HG03039 (cell line): ENCODE data around the gene GSTK1.
"Not testable (repeated sequence)": the region's sequence is repeated elsewhere in the genome, so short reads cannot be mapped to it uniquely, and the experiment has no call there.

Source experiments
- ATAC-seq: cut with Tn5 transposase; IDR thresholded peaks from one replicate; pipeline ENCODE4 v1.9.1; 2021; ENCODE audit warnings: mild to moderate bottlenecking, moderate library complexity; ENCODE audit not compliant: unreplicated experiment

Gene GSTK1

GRCh38 chr7:143269251-143269650, 6.0 kb downstream of the GSTK1 start:
- no peak for ATAC-seq

GRCh38 chr7:143271240-143271639, 8.0 kb downstream of the GSTK1 start:
- no peak for ATAC-seq

DNA sequence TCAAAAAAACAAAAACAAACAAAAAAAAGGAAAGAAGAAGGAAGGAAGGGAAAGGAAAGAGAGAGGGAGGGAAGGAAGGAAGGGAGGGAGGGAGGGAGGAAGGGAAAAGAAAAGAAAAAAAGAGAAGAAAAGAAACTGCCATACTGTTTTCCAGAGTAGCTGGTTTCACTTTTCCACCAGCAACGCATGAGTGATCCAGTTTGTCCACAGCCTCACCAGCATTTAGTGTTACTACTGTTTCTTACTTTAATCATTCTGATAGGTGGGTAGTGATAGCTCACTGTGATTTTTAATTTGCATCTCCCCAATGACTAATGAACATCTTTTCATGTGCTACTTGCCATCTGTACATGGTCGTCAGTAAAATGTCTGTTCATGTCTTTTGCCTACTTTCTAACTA, 9.6 kb downstream of the GSTK1 start:
- ATAC-seq, result no peak

GRCh38 chr7:143279186-143280098, 16.2 kb downstream of the GSTK1 start:
- no peak for ATAC-seq

DNA sequence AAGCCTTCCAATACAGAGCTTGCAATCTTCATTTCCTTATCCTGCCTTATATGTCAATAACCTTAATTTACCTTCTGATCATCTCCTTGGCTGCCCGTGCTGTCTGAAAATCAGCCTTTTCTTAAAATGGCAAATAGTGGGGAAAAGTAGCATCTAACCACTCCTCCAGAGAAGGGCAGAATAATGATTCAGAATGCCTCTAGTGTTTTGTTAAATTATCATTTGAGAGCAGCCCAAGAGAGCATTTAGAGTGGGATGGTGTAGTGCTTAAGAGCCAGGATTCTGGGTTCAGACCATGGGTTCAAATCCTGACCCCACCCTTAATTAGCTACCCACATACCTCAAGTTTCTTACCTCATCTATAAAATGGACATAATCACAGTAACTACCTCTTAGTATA, 16.9 kb downstream of the GSTK1 start:
- ATAC-seq, result no peak

DNA sequence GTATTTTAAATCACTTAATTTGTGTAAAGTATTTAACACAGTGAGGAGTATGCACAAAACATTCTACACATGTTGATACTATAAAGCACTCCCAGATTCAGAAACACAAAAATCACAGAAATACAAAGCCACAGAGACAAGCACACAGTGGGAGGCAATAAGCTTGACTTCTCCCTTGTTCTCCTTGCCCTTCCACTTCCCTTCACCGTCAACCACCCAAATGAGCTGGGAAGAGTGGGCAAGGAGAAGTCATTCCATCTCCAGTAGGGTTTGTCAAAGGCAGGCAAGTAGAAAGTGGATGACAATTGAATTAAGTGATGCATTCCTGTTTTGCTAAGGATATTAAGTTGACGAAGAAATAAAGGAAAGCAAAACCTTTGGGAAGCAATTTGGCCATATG, 17.3 kb downstream of the GSTK1 start:
- ATAC-seq, result no peak

GRCh38 chr7:143281529-143281928, 18.3 kb downstream of the GSTK1 start:
- no peak for ATAC-seq

- no peak for ATAC-seq
Observed at GRCh38 chr7:143282124-143282523, 18.9 kb downstream of the GSTK1 start.

GRCh38 chr7:143283381-143283780, 20.1 kb downstream of the GSTK1 start:
- ATAC-seq, result no peak

- ATAC-seq, result no peak
Observed at GRCh38 chr7:143284591-143285469, 21.6 kb downstream of the GSTK1 start, which contains the start of gene TMEM139. Gene TMEM139 (plus strand): TSS chr7:143284958. CDS start chr7:143285958, 1,000 bp downstream.

GRCh38 chr7:143285470-143285778, 22.2 kb downstream of the GSTK1 start:
- no peak for ATAC-seq

DNA sequence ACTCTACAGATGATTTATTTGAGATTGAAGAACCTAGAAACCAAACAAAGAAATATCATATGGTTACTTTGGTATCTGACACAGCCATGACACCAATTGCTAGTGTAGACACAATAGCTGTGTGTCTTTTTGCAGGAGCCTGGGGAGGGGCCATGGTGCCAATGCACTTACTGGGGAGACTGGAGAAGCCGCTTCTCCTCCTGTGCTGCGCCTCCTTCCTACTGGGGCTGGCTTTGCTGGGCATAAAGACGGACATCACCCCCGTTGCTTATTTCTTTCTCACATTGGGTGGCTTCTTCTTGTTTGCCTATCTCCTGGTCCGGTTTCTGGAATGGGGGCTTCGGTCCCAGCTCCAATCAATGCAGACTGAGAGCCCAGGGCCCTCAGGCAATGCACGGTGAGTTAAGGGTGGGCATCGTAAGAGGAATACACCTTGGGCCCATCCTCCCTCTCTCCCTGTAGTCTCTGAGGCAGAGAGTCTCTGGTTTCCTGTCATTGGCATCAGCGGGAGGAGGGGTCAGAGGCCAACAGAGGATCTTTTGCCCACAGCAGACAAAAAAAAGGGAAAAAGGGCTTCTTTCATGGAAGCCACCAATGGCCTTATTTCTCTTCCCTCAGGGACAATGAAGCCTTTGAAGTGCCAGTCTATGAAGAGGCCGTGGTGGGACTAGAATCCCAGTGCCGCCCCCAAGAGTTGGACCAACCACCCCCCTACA, 22.7 kb downstream of the GSTK1 start:
- no peak for ATAC-seq

GRCh38 chr7:143286522-143286890, 23.3 kb downstream of the GSTK1 start:
- no peak for ATAC-seq

- ATAC-seq, result no peak
Observed at GRCh38 chr7:143287339-143287934, 24.2 kb downstream of the GSTK1 start.

DNA sequence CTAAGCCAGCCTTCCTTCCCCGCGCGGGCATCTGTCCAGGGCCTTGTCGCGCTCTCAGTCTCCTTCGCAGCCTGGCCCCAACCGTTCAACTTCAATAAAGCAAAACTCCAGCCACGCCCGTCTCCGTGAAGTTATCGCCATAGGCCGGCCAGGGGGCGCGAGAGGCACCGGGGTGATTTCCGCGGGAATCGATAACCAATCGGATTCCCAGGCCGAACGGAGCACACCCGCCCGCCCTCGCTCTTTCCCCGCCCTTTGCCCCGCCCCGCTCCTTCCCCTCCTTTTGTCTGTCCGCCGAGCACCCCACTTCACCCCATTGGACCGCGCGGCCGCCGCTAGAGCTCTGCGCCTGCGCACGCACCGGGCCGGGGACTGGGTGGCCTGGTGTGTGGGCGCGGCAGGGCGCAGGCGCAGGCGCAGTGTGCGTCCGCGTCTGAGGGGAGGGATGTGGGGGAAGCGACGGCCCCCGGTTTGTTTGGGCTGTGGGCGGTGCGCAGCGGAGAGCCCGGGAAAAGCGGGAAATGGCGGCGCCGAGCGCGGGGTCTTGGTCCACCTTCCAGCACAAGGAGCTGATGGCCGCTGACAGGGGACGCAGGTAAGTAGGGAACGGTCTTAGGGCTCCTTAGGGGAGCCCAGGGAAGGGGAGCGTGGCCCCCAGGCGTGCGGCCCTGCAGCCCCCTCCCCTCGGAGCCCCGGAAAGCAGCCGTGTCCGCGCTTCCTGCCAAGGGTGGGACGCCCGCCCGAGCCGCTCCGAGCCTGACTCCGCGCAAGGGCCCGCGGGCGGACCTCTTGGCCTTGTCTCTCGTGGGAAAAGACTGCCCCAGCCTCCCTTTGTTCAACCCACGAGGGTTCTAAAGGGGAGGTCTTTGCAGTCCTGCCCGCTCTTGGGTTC, 24.9 kb downstream of the GSTK1 start, which contains the start of gene CASP2:
Gene CASP2 (plus strand): TSS at position 417 of the 892 bp plus-strand sequence. CDS start 105 bp downstream, at position 522.
- peak; percentile 89 for ATAC-seq

GRCh38 chr7:143288836-143289235, 25.6 kb downstream of the GSTK1 start:
- no peak for ATAC-seq

- ATAC-seq, result no peak
Observed at GRCh38 chr7:143289421-143289820, 26.2 kb downstream of the GSTK1 start.

GRCh38 chr7:143289888-143290287, 26.6 kb downstream of the GSTK1 start:
- ATAC-seq, result not testable (repeated sequence)

GRCh38 chr7:143290293-143290692, 27.1 kb downstream of the GSTK1 start:
- ATAC-seq, result no peak

DNA sequence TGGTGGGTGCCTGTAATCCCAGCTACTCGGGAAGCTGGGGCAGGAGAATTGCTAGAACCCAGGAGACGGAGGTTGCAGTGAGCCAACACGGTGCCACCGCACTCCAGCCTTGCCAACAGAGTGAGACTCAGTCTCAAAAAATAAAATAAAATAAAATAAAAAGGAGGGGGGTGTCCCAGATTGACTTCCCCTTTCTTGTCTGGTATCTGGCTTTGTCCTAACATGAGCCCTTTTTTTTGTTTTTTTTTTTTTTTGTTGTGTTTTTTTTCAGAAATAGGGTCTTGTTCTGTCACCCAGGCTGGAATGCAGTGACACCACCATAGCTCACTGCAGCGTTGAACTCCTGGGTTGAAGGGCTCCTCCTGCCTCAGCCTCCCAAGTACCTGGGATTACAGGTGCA, 29.6 kb downstream of the GSTK1 start:
- ATAC-seq, result no peak
